ENCODE data around the gene ZNF687. TPM values are rescaled to one million over a fixed set of nuclear protein-coding genes. Genes with fewer than 3 reads are reported as not detected.

Gene ZNF687
- total RNA-seq: 10 to 100 TPM in 7 of 8 experiments, 1 to 10 TPM in 1; 8.9 to 33.2 (median 21.9) TPM

- Histone ChIP-seq H3K27ac (peak within 1 kb of the TSS; percentile 93 to 95), H3K4me3 (peak within 1 kb of the TSS; percentile 53 to 85 (median 59)), H3K4me1 (replicated peaks in 1 of 2) (peaks cover 9 to 10% of the 10 kb centered on the region in 2 donors)
- peak; percentile 81 to 93 (median 92) for ATAC-seq (replicated peaks in 6 of 8)
- in situ Hi-C loops (cut with MboI; ENCODE audit: low pct_unique_long_range_greater_than_20kb in 2 of 9, low sequenced_read_pairs in 9 of 9, unreplicated experiment in 9 of 9): no loop called here
- WGBS, 10 experiments: 0 to 2% (median 0%) methylated on average over 3 to 10 of the region's 74 CpGs; no CpG with 5 or more reads in 5 of the 10 experiments
Measured at GRCh38 chr1:151281969-151282882, at the start of gene ZNF687. Gene ZNF687, plus strand, starts transcription at chr1:151282299. Its CDS starts 3,993 bp downstream, at chr1:151286292.

DNA sequence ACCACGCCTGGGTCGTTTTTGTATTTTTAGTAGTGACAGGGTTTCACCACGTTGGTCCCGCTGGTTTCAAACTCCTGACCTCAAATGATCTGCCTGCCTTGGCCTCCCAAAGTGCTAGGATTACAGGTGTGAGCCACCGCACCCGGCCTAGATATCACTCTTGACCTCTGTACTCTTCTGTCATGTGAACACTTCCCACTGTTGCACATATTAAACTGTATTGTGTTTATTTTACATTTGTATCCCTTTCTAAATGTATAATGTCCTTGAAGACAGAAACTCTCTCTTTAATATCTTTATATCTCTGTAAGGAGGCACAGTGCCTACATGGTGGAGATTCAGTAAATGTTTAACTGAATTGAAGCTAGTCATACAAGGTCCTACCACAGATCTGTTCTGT lies 46.9 kb upstream of the ZNF687 start:
- Histone ChIP-seq H3K4me3 (no peak overlapping the region), H3K4me1 (replicated peaks in 1 of 2) (no peaks in the 10 kb centered on the region), H3K27ac (no peak overlapping the region)
- in situ Hi-C loops (cut with MboI; ENCODE audit: low pct_unique_long_range_greater_than_20kb in 2 of 9, low sequenced_read_pairs in 9 of 9, unreplicated experiment in 9 of 9): no loop called here
- WGBS, 10 experiments: 82 to 100% (median 100%) methylated on average over 2 to 6 of the region's 6 CpGs; no CpG with 5 or more reads in 3 of the 10 experiments
- no peak for ATAC-seq (replicated peaks in 6 of 8)

GRCh38 chr1:151237678-151238466 lies 44.2 kb upstream of the ZNF687 start:
- H3K4me3 ChIP-seq: no peak overlapping the region
- no peak for ATAC-seq (replicated peaks in 6 of 8)
- in situ Hi-C loops (cut with MboI; ENCODE audit: low pct_unique_long_range_greater_than_20kb in 2 of 9, low sequenced_read_pairs in 9 of 9, unreplicated experiment in 9 of 9): no loop called here
- WGBS, 10 experiments: 0 to 100% (median 90%) methylated on average over 1 to 4 of the region's 4 CpGs
- no peaks in the 10 kb centered on the region for H3K4me1 ChIP-seq (replicated peaks in 1 of 2)
- no peak overlapping the region for H3K27ac ChIP-seq

- in situ Hi-C loops (cut with MboI; ENCODE audit: low pct_unique_long_range_greater_than_20kb in 2 of 9, low sequenced_read_pairs in 9 of 9, unreplicated experiment in 9 of 9): no loop called here
- Histone ChIP-seq H3K4me1 (replicated peaks in 1 of 2) (no peaks in the 10 kb centered on the region), H3K27ac (no peak overlapping the region), H3K4me3 (no peak overlapping the region)
- 0 to 78% (median 37%) methylated on average over 1 of the region's 1 CpG; no CpG with 5 or more reads in 4 of the 10 experiments for WGBS, 10 experiments
- peak in 6 of 8 experiments; percentile 31 to 99 (median 70) for ATAC-seq (replicated peaks in 6 of 8)
Measured at GRCh38 chr1:151238467-151238739, 43.7 kb upstream of the ZNF687 start.

DNA sequence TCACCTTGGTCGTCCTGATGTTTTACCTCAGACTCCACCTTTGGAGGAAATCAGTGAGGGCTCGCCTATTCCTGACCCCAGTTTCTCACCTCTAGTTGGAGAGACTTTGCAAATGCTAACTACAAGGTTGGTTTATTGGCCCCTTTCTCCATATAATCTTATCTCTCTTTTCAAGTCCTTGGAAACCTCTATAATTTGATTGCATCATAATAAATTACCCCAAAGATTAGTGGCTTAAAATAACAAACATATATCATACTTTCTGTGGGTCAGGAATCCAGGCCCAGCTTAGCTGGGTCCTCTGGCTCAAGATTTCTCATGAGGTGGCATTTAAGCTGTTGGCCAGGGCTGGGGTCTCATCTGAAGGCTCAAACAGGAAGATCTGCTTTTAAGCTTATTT lies 39.7 kb upstream of the ZNF687 start:
- ATAC-seq (replicated peaks in 6 of 8): no peak
- in situ Hi-C loops (cut with MboI; ENCODE audit: low pct_unique_long_range_greater_than_20kb in 2 of 9, low sequenced_read_pairs in 9 of 9, unreplicated experiment in 9 of 9): no loop called here
- Histone ChIP-seq H3K4me3 (no peak overlapping the region), H3K4me1 (replicated peaks in 1 of 2) (no peaks in the 10 kb centered on the region), H3K27ac (no peak overlapping the region)
- WGBS, 10 experiments: 80 to 100% (median 92%) methylated on average over 1 to 2 of the region's 2 CpGs; no CpG with 5 or more reads in 4 of the 10 experiments

DNA sequence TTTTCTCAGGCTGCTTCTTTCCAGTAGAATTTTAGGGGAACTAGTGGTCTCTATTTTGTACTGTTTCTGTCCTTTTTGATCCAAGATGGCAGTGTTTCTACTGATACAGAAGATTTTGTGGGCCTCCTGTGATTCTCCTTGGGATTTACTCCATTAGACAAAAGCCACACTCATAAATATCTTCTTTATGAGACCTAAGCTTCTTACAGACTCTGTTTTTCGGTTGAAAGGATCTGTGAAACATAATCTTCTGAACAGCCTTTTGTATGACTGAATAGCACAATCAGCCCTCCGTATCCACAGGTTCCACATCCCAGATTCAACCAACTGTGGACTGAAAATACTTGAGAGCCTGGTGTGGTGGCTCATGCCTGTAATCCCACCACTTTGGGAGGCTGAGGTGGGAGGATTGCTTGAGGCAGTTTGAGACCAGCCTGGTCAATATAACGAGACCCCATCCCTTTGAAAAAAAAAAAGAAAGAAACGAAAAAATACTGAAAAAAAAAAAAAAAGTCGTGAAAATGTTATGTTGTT lies 38.3 kb upstream of the ZNF687 start:
- WGBS, 10 experiments: 60 to 99% (median 88%) methylated on average over 2 to 5 of the region's 5 CpGs
- Histone ChIP-seq H3K27ac (no peak overlapping the region), H3K4me3 (no peak overlapping the region), H3K4me1 (replicated peaks in 1 of 2) (no peaks in the 10 kb centered on the region)
- in situ Hi-C loops (cut with MboI; ENCODE audit: low pct_unique_long_range_greater_than_20kb in 2 of 9, low sequenced_read_pairs in 9 of 9, unreplicated experiment in 9 of 9): no loop called here
- ATAC-seq (replicated peaks in 6 of 8): no peak

- H3K27ac ChIP-seq: no peak overlapping the region
- H3K4me3 ChIP-seq: no peak overlapping the region
- no peaks in the 10 kb centered on the region for H3K4me1 ChIP-seq (replicated peaks in 1 of 2)
- in situ Hi-C loops (cut with MboI; ENCODE audit: low pct_unique_long_range_greater_than_20kb in 2 of 9, low sequenced_read_pairs in 9 of 9, unreplicated experiment in 9 of 9): no loop called here
- ATAC-seq (replicated peaks in 6 of 8): no peak
- WGBS, 10 experiments: 52 to 100% (median 95%) methylated on average over 1 to 2 of the region's 2 CpGs
Measured at GRCh38 chr1:151246786-151247185, 35.3 kb upstream of the ZNF687 start.

GRCh38 chr1:151251656-151252470 lies 30.2 kb upstream of the ZNF687 start:
- in situ Hi-C loops (cut with MboI; ENCODE audit: low pct_unique_long_range_greater_than_20kb in 2 of 9, low sequenced_read_pairs in 9 of 9, unreplicated experiment in 9 of 9): no loop called here
- no peak overlapping the region for H3K27ac ChIP-seq
- ATAC-seq (replicated peaks in 6 of 8): peak in 3 of 8 experiments; percentile 9 to 38 (median 12)
- H3K4me1 ChIP-seq (replicated peaks in 1 of 2): peaks cover 6 to 7% of the 10 kb centered on the region in 2 donors
- no peak overlapping the region for H3K4me3 ChIP-seq
- 45 to 73% (median 59%) methylated on average over 2 to 16 of the region's 16 CpGs for WGBS, 10 experiments

DNA sequence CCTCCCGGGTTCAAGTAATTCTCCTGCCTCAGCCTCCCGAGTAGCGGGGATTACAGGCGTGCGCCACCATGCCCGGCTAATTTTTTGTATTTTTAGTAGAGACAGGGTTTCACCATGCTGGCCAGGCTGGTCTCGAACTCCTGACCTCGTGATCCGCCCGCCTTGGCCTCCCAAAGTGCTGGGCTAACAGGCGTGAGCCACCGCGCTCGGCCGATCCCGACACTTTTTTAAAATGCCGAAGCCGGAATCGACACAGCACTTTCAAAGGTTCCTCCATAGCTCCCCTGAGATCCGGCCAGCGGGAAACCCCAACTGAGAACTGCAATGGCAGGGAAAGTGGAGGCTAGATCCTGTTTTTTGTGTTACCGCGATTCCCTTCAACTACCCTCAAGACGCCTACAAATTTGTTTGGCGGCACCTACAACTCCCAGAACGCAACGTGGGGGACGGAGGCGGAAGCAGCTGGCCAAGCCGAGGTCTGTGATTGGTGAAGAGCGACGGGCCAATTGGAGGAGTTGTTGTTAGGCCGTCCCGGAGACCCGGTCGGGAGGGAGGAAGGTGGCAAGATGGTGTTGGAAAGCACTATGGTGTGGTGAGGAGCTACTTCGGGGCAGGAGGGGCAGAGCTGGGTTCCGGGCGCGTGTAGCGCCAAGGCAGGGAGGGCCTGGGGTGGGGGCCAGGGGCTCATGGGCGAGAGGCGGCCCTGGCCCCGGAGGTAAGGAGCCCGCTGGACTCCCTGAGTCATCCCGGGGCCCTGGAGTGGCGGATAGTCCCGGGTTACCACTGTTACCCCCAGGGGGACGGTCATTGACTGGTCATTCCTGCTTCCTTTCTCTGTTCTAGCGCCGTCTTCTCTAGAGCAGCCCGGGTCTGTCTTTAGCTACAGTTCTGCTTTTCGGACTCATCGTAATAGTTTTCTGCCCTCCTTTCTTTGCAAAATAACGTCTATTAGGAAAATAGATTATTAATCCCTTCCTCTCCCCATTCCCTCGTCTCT lies 27.6 kb upstream of the ZNF687 start, which contains the start of gene PSMD4:
Gene PSMD4 (plus strand): TSS at position 518 of the 997 bp plus-strand sequence. CDS start 49 bp downstream, at position 567.
- WGBS, 10 experiments: 0 to 29% (median 0%) methylated on average over 2 to 24 of the region's 56 CpGs; no CpG with 5 or more reads in 1 of the 10 experiments
- peak; percentile 95 to 99 (median 98) for ATAC-seq (replicated peaks in 6 of 8)
- in situ Hi-C loops (cut with MboI; ENCODE audit: low pct_unique_long_range_greater_than_20kb in 2 of 9, low sequenced_read_pairs in 9 of 9, unreplicated experiment in 9 of 9): no loop called here

DNA sequence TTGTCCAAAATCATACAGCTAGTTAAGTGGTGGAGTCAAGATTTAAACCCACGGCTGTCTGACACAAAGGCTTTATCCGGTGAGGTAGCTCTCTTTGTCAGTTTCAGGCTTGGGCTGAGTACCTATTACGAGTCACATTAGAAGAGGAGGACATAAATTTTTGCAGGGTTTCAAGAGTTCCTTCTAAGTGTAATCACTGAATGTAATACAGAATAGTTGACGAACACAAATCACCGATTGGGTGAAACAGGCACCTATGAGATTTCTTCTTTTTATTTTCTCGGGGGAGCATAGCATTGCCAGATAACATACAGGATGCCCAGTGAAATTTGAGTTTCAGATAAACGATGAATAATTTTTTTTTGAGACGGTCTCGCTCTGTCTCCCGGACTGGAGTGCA lies 26.7 kb upstream of the ZNF687 start:
- peaks cover 6 to 7% of the 10 kb centered on the region in 2 donors for H3K4me1 ChIP-seq (replicated peaks in 1 of 2)
- in situ Hi-C loops (cut with MboI; ENCODE audit: low pct_unique_long_range_greater_than_20kb in 2 of 9, low sequenced_read_pairs in 9 of 9, unreplicated experiment in 9 of 9): no loop called here
- no peak for ATAC-seq (replicated peaks in 6 of 8)
- peak overlapping the region; percentile 88 to 94 for H3K27ac ChIP-seq
- 0 to 57% (median 31%) methylated on average over 5 to 10 of the region's 10 CpGs; no CpG with 5 or more reads in 1 of the 10 experiments for WGBS, 10 experiments
- H3K4me3 ChIP-seq: peak overlapping the region; percentile 80 to 97 (median 92)

More for the DNA sequence above, 27.6 kb upstream of the ZNF687 start, which contains the start of gene PSMD4:
- Histone ChIP-seq H3K4me3 (peak within 1 kb of the TSS; percentile 80 to 97 (median 92)), H3K4me1 (replicated peaks in 1 of 2) (peaks cover 6 to 7% of the 10 kb centered on the region in 2 donors), H3K27ac (peak within 1 kb of the TSS; percentile 88 to 94)

DNA sequence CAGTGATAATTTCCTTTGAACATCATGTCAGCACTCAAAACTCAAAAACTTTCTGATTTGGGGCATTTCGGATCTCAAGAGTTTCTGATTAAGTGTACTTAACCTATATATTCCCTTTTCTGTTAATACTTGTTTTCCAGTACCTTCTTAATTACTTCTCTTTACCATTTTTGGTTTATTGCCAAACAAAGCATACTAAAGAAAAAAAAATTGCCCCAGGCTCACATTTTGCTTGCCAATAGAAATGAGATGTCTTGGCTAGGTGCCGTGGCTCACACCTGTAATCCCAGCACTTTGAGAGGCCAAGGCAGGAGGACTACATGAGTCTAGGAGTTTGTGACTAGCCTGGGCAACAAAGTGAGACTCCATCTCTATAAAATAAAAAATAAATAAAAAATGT lies 22.7 kb upstream of the ZNF687 start:
- Histone ChIP-seq H3K27ac (no peak overlapping the region), H3K4me3 (no peak overlapping the region), H3K4me1 (replicated peaks in 1 of 2) (peaks cover 6 to 7% of the 10 kb centered on the region in 2 donors)
- ATAC-seq (replicated peaks in 6 of 8): no peak
- in situ Hi-C loops (cut with MboI; ENCODE audit: low pct_unique_long_range_greater_than_20kb in 2 of 9, low sequenced_read_pairs in 9 of 9, unreplicated experiment in 9 of 9): no loop called here
- WGBS, 10 experiments: 83 to 100% (median 98%) methylated on average over 1 to 2 of the region's 2 CpGs

Measured in motor neuron (in vitro differentiated cells).